Suprapubic skin (tissue), 4 donors: ENCODE measurements around the gene NEXN.

Experiments
- CTCF ChIP-seq, 2 donors: fragments of 200-600 bp in 1 of 2; fragments of 450-650 bp in 1 of 2; sonication (generic) in 1 of 2; IDR thresholded peaks; one replicate each; pipeline ENCODE4 v1.5.1; 2016 to 2019; ENCODE audit warnings: antibody characterized with exemption in 2 of 2, mild to moderate bottlenecking in 1 of 2, moderate library complexity in 1 of 2
- EP300 ChIP-seq: sonication (generic); formaldehyde crosslinking; IDR thresholded peaks from one replicate; pipeline ENCODE4 v1.6.1; 2017; ENCODE audit warnings: antibody characterized with exemption
- POLR2A ChIP-seq, 2 donors: fragments of 450-650 bp; IDR thresholded peaks; one replicate each; pipeline ENCODE4 v1.6.1; 2017; ENCODE audit warnings: antibody characterized with exemption in 2 of 2, mild to moderate bottlenecking in 2 of 2, moderate library complexity in 2 of 2
- POLR2AphosphoS5 ChIP-seq, 3 donors: sonication (generic); formaldehyde crosslinking; IDR thresholded peaks; one replicate each; pipeline ENCODE4 v1.6.1; 2017; ENCODE audit warnings: antibody characterized with exemption in 3 of 3

- TF ChIP-seq CTCF (IDR thresholded peaks at IDR 0.05): no peak
- no peak for TF ChIP-seq POLR2AphosphoS5 (IDR thresholded peaks at IDR 0.05)
- TF ChIP-seq POLR2A (IDR thresholded peaks at IDR 0.05): no peak
- TF ChIP-seq EP300: no peak
Observed at GRCh38 chr1:77872645-77873044, 15.8 kb upstream of the NEXN start.
